HG03064 (cell line): Measurements from ENCODE around the gene DYNC2H1.
A peak's percentile ranks its signal among the peaks of the same experiment; 100 is the strongest.

Experiments
- ATAC-seq: cut with Tn5 transposase; IDR thresholded peaks from one replicate; pipeline ENCODE4 v1.9.1; 2021; ENCODE audit warnings: low read depth; ENCODE audit not compliant: unreplicated experiment

DYNC2H1 gene, protein sequence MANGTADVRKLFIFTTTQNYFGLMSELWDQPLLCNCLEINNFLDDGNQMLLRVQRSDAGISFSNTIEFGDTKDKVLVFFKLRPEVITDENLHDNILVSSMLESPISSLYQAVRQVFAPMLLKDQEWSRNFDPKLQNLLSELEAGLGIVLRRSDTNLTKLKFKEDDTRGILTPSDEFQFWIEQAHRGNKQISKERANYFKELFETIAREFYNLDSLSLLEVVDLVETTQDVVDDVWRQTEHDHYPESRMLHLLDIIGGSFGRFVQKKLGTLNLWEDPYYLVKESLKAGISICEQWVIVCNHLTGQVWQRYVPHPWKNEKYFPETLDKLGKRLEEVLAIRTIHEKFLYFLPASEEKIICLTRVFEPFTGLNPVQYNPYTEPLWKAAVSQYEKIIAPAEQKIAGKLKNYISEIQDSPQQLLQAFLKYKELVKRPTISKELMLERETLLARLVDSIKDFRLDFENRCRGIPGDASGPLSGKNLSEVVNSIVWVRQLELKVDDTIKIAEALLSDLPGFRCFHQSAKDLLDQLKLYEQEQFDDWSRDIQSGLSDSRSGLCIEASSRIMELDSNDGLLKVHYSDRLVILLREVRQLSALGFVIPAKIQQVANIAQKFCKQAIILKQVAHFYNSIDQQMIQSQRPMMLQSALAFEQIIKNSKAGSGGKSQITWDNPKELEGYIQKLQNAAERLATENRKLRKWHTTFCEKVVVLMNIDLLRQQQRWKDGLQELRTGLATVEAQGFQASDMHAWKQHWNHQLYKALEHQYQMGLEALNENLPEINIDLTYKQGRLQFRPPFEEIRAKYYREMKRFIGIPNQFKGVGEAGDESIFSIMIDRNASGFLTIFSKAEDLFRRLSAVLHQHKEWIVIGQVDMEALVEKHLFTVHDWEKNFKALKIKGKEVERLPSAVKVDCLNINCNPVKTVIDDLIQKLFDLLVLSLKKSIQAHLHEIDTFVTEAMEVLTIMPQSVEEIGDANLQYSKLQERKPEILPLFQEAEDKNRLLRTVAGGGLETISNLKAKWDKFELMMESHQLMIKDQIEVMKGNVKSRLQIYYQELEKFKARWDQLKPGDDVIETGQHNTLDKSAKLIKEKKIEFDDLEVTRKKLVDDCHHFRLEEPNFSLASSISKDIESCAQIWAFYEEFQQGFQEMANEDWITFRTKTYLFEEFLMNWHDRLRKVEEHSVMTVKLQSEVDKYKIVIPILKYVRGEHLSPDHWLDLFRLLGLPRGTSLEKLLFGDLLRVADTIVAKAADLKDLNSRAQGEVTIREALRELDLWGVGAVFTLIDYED (N-terminal part only)

GRCh38 chr11:103108933-103109817 is at the start of gene DYNC2H1:
Gene DYNC2H1 (plus strand): TSS chr11:103109426. CDS start chr11:103109575, 149 bp downstream.
- peak; percentile 100 for ATAC-seq

DNA sequence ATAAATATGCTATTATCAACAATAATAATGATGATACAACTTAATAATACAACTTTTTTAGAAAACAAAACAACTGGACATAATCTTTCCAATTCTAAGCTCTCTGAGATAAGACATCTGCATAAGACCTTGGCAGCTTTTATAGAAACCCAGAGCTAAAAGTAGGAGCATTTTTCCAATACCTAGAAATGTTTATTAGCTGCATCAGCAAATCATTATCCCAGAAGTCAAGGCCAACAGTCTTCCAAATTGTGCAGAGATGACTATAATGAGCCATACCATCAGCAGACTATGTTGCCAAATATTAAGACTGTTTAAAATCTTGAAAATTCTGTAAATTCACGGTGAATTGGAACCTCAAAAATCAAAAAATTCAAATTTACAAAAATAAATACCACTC is 47.6 kb upstream of the DYNC2H1 start:
- ATAC-seq = no peak

GRCh38 chr11:103067118-103067517 is 42.1 kb upstream of the DYNC2H1 start:
- no peak for ATAC-seq

GRCh38 chr11:103069367-103069766 is 39.9 kb upstream of the DYNC2H1 start:
- no peak for ATAC-seq

GRCh38 chr11:103070142-103070541 is 39.1 kb upstream of the DYNC2H1 start:
- ATAC-seq = no peak

- ATAC-seq = no peak
These were observed 38.2 kb upstream of the DYNC2H1 start for GRCh38 chr11:103071008-103071407.

DNA sequence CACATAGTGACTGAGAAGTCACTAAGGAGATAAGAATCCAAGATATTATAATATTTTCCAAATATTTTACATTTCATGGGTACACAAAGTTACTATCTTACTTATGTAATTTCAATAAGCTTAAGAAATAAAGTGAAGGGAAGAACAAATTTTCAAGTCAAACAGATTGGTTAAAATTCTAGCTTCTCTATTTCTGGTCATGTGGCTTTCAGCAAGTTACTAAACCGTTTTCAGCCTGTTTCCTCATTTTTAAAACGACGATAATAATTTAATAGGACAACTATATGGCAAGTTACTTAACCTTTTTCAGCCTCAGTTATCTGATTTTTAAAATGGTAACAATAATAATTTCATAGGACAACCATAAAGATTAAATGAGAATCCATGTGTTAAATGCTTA is 32.9 kb upstream of the DYNC2H1 start:
- ATAC-seq = no peak

GRCh38 chr11:103077554-103077953 is 31.7 kb upstream of the DYNC2H1 start:
- ATAC-seq = no peak

GRCh38 chr11:103078710-103079109 is 30.5 kb upstream of the DYNC2H1 start:
- ATAC-seq = no peak

DNA sequence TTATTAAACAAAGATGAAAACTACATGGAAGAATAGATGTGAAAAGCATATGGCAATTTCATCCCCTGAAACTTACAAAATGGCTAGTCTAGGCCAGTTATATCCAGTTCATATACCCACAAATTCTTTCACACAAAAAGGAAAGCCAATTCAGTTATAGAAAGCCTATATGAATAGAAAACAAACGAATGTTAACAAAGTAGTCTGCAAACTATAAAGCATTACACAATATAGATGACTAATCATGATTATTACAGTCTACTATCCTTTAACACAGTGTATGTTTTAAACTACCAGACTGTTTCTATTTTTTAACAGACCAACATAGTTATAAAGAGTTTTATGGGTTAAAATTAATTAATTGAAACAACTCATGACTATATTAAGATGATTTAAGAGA is 29.4 kb upstream of the DYNC2H1 start:
- no peak for ATAC-seq

GRCh38 chr11:103085758-103086365 is 23.4 kb upstream of the DYNC2H1 start:
- ATAC-seq = no peak

GRCh38 chr11:103086461-103086860 is 22.8 kb upstream of the DYNC2H1 start:
- no peak for ATAC-seq

DNA sequence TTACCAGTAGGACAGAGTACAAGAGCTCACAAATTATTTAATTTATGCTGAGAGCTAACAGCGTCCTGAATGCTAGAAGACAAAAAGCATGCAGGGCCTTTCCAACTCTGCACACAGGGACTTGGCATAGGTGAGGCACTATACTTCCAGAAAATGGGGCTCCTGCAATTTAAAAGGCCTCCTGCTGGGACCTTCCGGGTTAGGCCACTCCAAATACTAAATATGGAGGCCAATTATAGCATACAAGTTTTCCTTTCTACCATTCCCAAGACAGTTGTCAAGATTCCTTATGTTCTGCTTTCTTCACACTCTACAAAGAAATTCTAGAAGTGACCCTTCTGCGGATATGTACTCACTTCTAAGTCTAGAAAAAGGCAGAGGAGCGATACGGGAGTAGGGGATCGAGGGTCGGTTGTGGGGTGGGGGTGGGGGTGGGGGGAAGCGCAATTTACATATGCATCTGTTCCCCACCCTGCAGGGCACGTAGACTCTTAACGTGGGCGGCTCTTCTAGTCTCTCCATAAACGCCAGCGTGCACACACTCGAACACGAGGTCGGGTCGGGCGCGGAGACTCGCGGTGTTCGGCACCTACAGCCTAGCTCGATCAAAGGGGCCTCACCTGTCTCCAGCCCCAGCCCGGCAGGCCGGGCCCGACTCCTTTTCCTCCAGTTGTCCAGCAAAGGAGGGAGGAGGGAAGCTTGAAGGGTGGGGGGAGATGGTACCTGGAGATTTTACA is 18.0 kb upstream of the DYNC2H1 start:
- peak; percentile 43 for ATAC-seq

DNA sequence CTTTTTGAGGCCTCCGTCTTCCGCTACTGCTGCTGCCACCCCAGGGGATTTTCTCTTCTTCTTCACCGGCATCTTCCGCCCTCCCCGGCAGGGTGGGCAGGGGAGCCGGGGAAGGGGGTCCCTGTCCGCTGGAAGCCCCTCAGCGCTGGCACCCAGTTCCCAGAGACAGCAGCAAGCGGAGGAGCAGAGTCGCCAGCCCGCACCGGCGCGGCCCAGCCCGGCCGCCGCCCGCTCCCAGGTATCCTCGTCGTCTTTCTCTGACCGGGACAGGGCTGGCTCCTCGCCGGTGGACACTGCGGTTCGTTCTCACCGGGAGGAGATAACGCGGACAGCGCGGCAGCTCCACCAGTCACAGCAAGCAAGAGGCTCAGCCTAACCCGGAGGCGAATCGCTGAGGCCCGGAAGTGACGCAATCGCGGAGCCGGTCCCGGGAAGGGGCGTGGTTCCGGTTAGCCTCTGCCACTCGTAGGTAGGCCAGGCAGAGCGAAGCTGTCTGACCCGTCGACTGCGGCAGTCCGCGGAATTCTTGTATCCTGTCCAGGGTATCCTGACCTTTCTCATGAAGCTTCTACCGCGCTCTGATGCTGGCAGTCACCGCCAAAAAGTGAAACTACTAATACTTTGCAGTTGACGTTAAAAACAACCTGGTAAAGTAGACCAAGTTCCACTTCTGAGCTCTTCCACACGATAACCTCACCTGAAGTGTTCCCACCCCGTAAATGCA is 17.3 kb upstream of the DYNC2H1 start, which contains the start of gene DCUN1D5:
DCUN1D5 (minus strand) TSS at position 360 of the 724 bp plus-strand sequence; CDS start at position 72, 288 bp downstream.
- peak; percentile 100 for ATAC-seq

DNA sequence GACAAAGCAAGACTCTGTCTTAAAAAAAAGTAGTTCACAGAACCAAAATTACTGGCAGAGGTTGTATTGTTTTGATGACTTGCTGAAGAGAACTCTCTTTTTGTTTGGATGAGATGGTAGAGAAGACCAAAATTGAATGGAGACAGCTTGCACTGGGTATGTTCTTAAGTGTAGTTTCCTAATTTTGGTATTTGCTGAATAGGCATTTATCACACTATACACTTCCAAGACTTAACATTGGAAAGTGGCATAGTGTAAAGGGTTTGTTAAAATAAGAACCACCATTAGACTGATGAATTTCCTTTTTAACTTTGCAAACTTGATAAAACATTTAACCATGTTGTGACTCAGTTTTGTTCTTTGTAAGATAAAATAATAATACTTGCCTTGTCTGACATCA is 11.9 kb upstream of the DYNC2H1 start:
- no peak for ATAC-seq

- ATAC-seq = peak; percentile 16
These were observed 677 bp downstream of the DYNC2H1 start for GRCh38 chr11:103109818-103110388.

GRCh38 chr11:103110391-103110790 is 1.2 kb downstream of the DYNC2H1 start:
- no peak for ATAC-seq

- no peak for ATAC-seq
These were observed 2.2 kb downstream of the DYNC2H1 start for GRCh38 chr11:103111400-103111799.
